Ovary (tissue), 9 donors: Measurements from ENCODE around the gene EYA4. TPM values are rescaled to one million over a fixed set of nuclear protein-coding genes. Genes with fewer than 3 reads are reported as not detected.

ENCODE experiments used
- DNase-seq, 5 donors: peaks; one replicate each; pipeline ENCODE4 v3.0.0-alpha.2; 2019 to 2020
- H3K27ac ChIP-seq, 2 donors: fragments of 200-600 bp; one replicate each; pipeline versions ENCODE4 v1.5.1 to v1.8.0; 2019 to 2022
- H3K27me3 ChIP-seq: fragments of 200-600 bp; one replicate; pipeline ENCODE4 v1.8.0; 2022
- H3K36me3 ChIP-seq: fragments of 200-600 bp; sonication (generic); one replicate; pipeline ENCODE4 v1.5.1; 2019
- H3K4me1 ChIP-seq: one replicate; pipeline ENCODE4 v1.8.1; 2013; ENCODE audit warnings: mild to moderate bottlenecking, moderate library complexity; ENCODE audit not compliant: insufficient read depth
- H3K4me3 ChIP-seq: fragments of 200-600 bp; sonication (generic); one replicate; pipeline ENCODE4 v1.5.1; 2017
- H3K9me3 ChIP-seq, 2 donors: fragments of 200-600 bp in 1 of 2; sonication (generic) in 1 of 2; one replicate each; pipeline versions ENCODE4 v1.5.1 to v1.8.1; 2013 to 2019; ENCODE audit warnings: mild to moderate bottlenecking in 1 of 2, moderate library complexity in 1 of 2
- CTCF ChIP-seq, 3 donors: fragments of 450-650 bp in 2 of 3; fragments of 200-600 bp in 1 of 3; IDR thresholded peaks; one replicate each; pipeline versions ENCODE4 v1.5.1 to v1.8.0; 2016 to 2022; ENCODE audit warnings: antibody characterized with exemption in 3 of 3, mild to moderate bottlenecking in 1 of 3
- EP300 ChIP-seq: sonication (generic); formaldehyde crosslinking; IDR thresholded peaks from one replicate; pipeline ENCODE4 v1.6.1; 2017; ENCODE audit warnings: antibody characterized with exemption
- POLR2A ChIP-seq: fragments of 450-650 bp; IDR thresholded peaks from one replicate; pipeline ENCODE4 v1.6.1; 2017; ENCODE audit warnings: antibody characterized with exemption, mild to moderate bottlenecking, moderate library complexity
- WGBS, 3 donors: extraction: QIAGEN DNeasy Blood & Tissue Kit in 1 of 3; methylation state at CpG; one replicate each; pipeline versions ENCODE4 v1.1.5 to v1.1.7; 2013 to 2017; 5-methylcytosine and 5-hydroxymethylcytosine counted together
- intact Hi-C, 4 donors: fragments of 100-400 bp; cut with DNase I; formaldehyde crosslinking; loops; one replicate each; pipeline versions ENCODE4 v1.11.0 to v1.15.1; 2022 to 2023
- polyA plus RNA-seq, 2 donors: library from polyadenylated mRNA; stranded (reverse); fragments of 200-250 nt in 1 of 2; fragments of 350-450 nt in 1 of 2; fragmentation: Illumina TruSeq in 1 of 2; extraction: RNeasy Lipid Tissue Mini Kit (QIAGEN cat#74804) in 1 of 2; gene quantifications; one replicate each; pipeline ENCODE4 v1.2.3, GENCODE V29; 2013 to 2014
- total RNA-seq, 7 donors: library from RNA; depleted of rRNA in 2 of 7; stranded (reverse); fragments of >200 nt in 2 of 7; fragmentation: NEBNext Ultra II Directional in 3 of 7; extraction: Animal tissue kit (Norgen Biotek cat#: 25700) in 3 of 7; gene quantifications; one replicate each; pipeline versions ENCODE4 v1.1.0 to v1.2.4, GENCODE V29; 2016 to 2023
- donor health status: DM: no; HTN: no; CAD: no; lungs with moderate emphysema.
- donor health status: DM: no; HTN: no; CAD: no.
- donor health status: Bipolar disorder and iron deficiency.
- donor health status: DM: yes; HTN: yes; CAD: no.
- donor health status: DM: no; HTN: no; CAD: no.
- donor health status: DM: yes; HTN: yes; CAD: no.

EYA4 gene
- total and polyA plus RNA-seq, 9 donors, result 0.08 to 17.8 (median 2.0) TPM

- WGBS, 3 donors, result 95 to 96% (median 96%) methylated on average over 4 of the region's 4 CpGs
- DNase-seq, result no peak
- peaks cover 2% of the 10 kb centered on the region for H3K4me1 ChIP-seq
- H3K36me3 ChIP-seq, result no peaks in the 10 kb centered on the region
- no peak overlapping the region for H3K27ac ChIP-seq
- intact Hi-C loops, result no loop called here
- no peaks in the 10 kb centered on the region for H3K9me3 ChIP-seq
- H3K27me3 ChIP-seq, result no peaks in the 10 kb centered on the region
- H3K4me3 ChIP-seq, result no peak overlapping the region
- TF ChIP-seq EP300, result no peak
- no peak for TF ChIP-seq CTCF (IDR thresholded peaks at IDR 0.05)
- TF ChIP-seq POLR2A, result no peak
Measured at GRCh38 chr6:133317704-133318103, 76.5 kb downstream of the EYA4 start.

GRCh38 chr6:133326584-133326983, 85.4 kb downstream of the EYA4 start:
- TF ChIP-seq EP300, result no peak
- no peak for TF ChIP-seq CTCF (IDR thresholded peaks at IDR 0.05)
- TF ChIP-seq POLR2A, result no peak
- H3K27ac ChIP-seq, result no peak overlapping the region
- H3K27me3 ChIP-seq, result no peaks in the 10 kb centered on the region
- H3K4me1 ChIP-seq, result no peaks in the 10 kb centered on the region
- intact Hi-C loops, result no loop called here
- no peak for DNase-seq
- H3K4me3 ChIP-seq, result no peak overlapping the region
- 82 to 91% (median 87%) methylated on average over 9 of the region's 9 CpGs for WGBS, 3 donors
- no peaks in the 10 kb centered on the region for H3K9me3 ChIP-seq
- H3K36me3 ChIP-seq, result no peaks in the 10 kb centered on the region

- no peak overlapping the region for H3K4me3 ChIP-seq
- intact Hi-C loops, result no loop called here
- TF ChIP-seq POLR2A, result no peak
- TF ChIP-seq CTCF (IDR thresholded peaks at IDR 0.05), result no peak
- no peak for TF ChIP-seq EP300
- WGBS, 3 donors, result 65 to 75% (median 69%) methylated on average over 3 of the region's 3 CpGs
- DNase-seq, result no peak
- H3K36me3 ChIP-seq, result no peaks in the 10 kb centered on the region
- H3K4me1 ChIP-seq, result no peaks in the 10 kb centered on the region
- no peaks in the 10 kb centered on the region for H3K27me3 ChIP-seq
- H3K27ac ChIP-seq, result no peak overlapping the region
- no peaks in the 10 kb centered on the region for H3K9me3 ChIP-seq
Measured at GRCh38 chr6:133333852-133334251, 92.7 kb downstream of the EYA4 start.

- Histone ChIP-seq H3K27me3 (no peaks in the 10 kb centered on the region), H3K4me3 (no peak overlapping the region), H3K9me3 (no peaks in the 10 kb centered on the region), H3K27ac (no peak overlapping the region), H3K36me3 (no peaks in the 10 kb centered on the region), H3K4me1 (no peaks in the 10 kb centered on the region)
- DNase-seq, result no peak
- 80 to 94% (median 84%) methylated on average over 1 of the region's 1 CpG for WGBS, 3 donors
- TF ChIP-seq POLR2A (no peak), EP300 (no peak), CTCF (IDR thresholded peaks at IDR 0.05) (no peak)
- intact Hi-C loops, result no loop called here
Measured at GRCh38 chr6:133337308-133337707, 96.2 kb downstream of the EYA4 start.
